Measurements from ENCODE around the gene SCOC. TPM values are rescaled to one million over a fixed set of nuclear protein-coding genes. Genes with fewer than 3 reads are reported as not detected.
"Not testable (repeated sequence)": the region's sequence is repeated elsewhere in the genome, so short reads cannot be mapped to it uniquely, and the experiment has no call there.

The SCOC gene
- total RNA-seq, 1 experiment from 2014 or later = 80.4 TPM

- no peak for DNase-seq (ENCODE audit: low read depth)
Observed at GRCh38 chr4:140361099-140361498, 12.3 kb upstream of the SCOC start.

- no peak for DNase-seq (ENCODE audit: low read depth)
Observed at GRCh38 chr4:140363051-140363450, 10.4 kb upstream of the SCOC start.

- DNase-seq (ENCODE audit: low read depth) = no peak
Observed at GRCh38 chr4:140363558-140363957, 9.9 kb upstream of the SCOC start.

GRCh38 chr4:140367738-140368137 is 5.7 kb upstream of the SCOC start:
- DNase-seq (ENCODE audit: low read depth) = peak; percentile 32

- DNase-seq (ENCODE audit: low read depth) = no peak
Observed at GRCh38 chr4:140368686-140369085, 4.8 kb upstream of the SCOC start.

- peak; percentile 4 for DNase-seq (ENCODE audit: low read depth)
Observed at GRCh38 chr4:140372751-140373327, 607 bp upstream of the SCOC start.

GRCh38 chr4:140374130-140374477 is 658 bp downstream of the SCOC start:
- no peak for DNase-seq (ENCODE audit: low read depth)

GRCh38 chr4:140382732-140383131 is 9.3 kb downstream of the SCOC start:
- DNase-seq (ENCODE audit: low read depth) = no peak

GRCh38 chr4:140388015-140388414 is 14.6 kb downstream of the SCOC start:
- no peak for DNase-seq (ENCODE audit: low read depth)

- no peak for DNase-seq (ENCODE audit: low read depth)
Observed at GRCh38 chr4:140395668-140396067, 22.2 kb downstream of the SCOC start.

GRCh38 chr4:140400111-140400510 is 26.7 kb downstream of the SCOC start:
- DNase-seq (ENCODE audit: low read depth) = no peak

- DNase-seq (ENCODE audit: low read depth) = no peak
Observed at GRCh38 chr4:140406292-140406691, 32.8 kb downstream of the SCOC start.

- DNase-seq (ENCODE audit: low read depth) = no peak
Observed at GRCh38 chr4:140408974-140409373, 35.5 kb downstream of the SCOC start.

GRCh38 chr4:140413130-140413969 is 39.9 kb downstream of the SCOC start:
- not testable (repeated sequence) for DNase-seq (ENCODE audit: low read depth)

- no peak for DNase-seq (ENCODE audit: low read depth)
Observed at GRCh38 chr4:140423106-140423505, 49.7 kb downstream of the SCOC start.

GRCh38 chr4:140426610-140427105 is 53.2 kb downstream of the SCOC start:
- DNase-seq (ENCODE audit: low read depth) = no peak

- peak; percentile 20 for DNase-seq (ENCODE audit: low read depth)
Observed at GRCh38 chr4:140427106-140427918, 53.9 kb downstream of the SCOC start, which contains the start of gene CLGN. Gene CLGN (minus strand): TSS chr4:140427648. CDS start chr4:140413078, 14,570 bp downstream.

- DNase-seq (ENCODE audit: low read depth) = no peak
Observed at GRCh38 chr4:140427919-140428471, 54.5 kb downstream of the SCOC start.

All from RPMI7951 (cell line).